ENCODE data around the gene ST6GALNAC1.
A peak's percentile ranks its signal among the peaks of the same experiment; 100 is the strongest.
"Not testable (repeated sequence)": the region's sequence is repeated elsewhere in the genome, so short reads cannot be mapped to it uniquely, and the experiment has no call there.

Gene ST6GALNAC1

GRCh38 chr17:76611080-76611749 is 32.3 kb downstream of the ST6GALNAC1 start:
- not testable (repeated sequence) for DNase-seq

GRCh38 chr17:76606685-76607084 is 36.9 kb downstream of the ST6GALNAC1 start:
- DNase-seq, result not testable (repeated sequence)

- no peak for DNase-seq
Measured at GRCh38 chr17:76601065-76601464, 42.5 kb downstream of the ST6GALNAC1 start.

- no peak for DNase-seq
Measured at GRCh38 chr17:76599694-76600460, 43.7 kb downstream of the ST6GALNAC1 start.

GRCh38 chr17:76598004-76598439 is 45.5 kb downstream of the ST6GALNAC1 start:
- peak; percentile 39 for DNase-seq

- no peak for DNase-seq
Measured at GRCh38 chr17:76597156-76598003, 46.2 kb downstream of the ST6GALNAC1 start.

GRCh38 chr17:76594690-76595089 is 48.9 kb downstream of the ST6GALNAC1 start:
- no peak for DNase-seq

GRCh38 chr17:76593959-76594358 is 49.6 kb downstream of the ST6GALNAC1 start:
- no peak for DNase-seq

- no peak for DNase-seq
Measured at GRCh38 chr17:76593384-76593826, 50.2 kb downstream of the ST6GALNAC1 start.

GRCh38 chr17:76588182-76588581 is 55.4 kb downstream of the ST6GALNAC1 start:
- DNase-seq, result no peak

- no peak for DNase-seq
Measured at GRCh38 chr17:76586741-76587487, 56.6 kb downstream of the ST6GALNAC1 start.

GRCh38 chr17:76585649-76586593 is 57.6 kb downstream of the ST6GALNAC1 start, which contains the start of gene ST6GALNAC2:
ST6GALNAC2 (minus strand) TSS chr17:76585860; CDS start chr17:76585808, 52 bp downstream.
- peak; percentile 46 for DNase-seq

- no peak for DNase-seq
Measured at GRCh38 chr17:76585033-76585648, 58.4 kb downstream of the ST6GALNAC1 start.

- no peak for DNase-seq
Measured at GRCh38 chr17:76584427-76585032, 59.0 kb downstream of the ST6GALNAC1 start.

GRCh38 chr17:76582660-76583059 is 60.9 kb downstream of the ST6GALNAC1 start:
- DNase-seq, result no peak

GRCh38 chr17:76581515-76581914 is 62.0 kb downstream of the ST6GALNAC1 start:
- DNase-seq, result no peak

GRCh38 chr17:76579281-76579680 is 64.3 kb downstream of the ST6GALNAC1 start:
- no peak for DNase-seq

GRCh38 chr17:76578376-76578775 is 65.2 kb downstream of the ST6GALNAC1 start:
- no peak for DNase-seq

- no peak for DNase-seq
Measured at GRCh38 chr17:76577876-76578275, 65.7 kb downstream of the ST6GALNAC1 start.

- DNase-seq, result no peak
Measured at GRCh38 chr17:76576189-76576588, 67.4 kb downstream of the ST6GALNAC1 start.

Measured in midbrain (tissue), 1 donor.